ENCODE data around the gene ZCCHC13.
"Not testable (repeated sequence)": the region's sequence is repeated elsewhere in the genome, so short reads cannot be mapped to it uniquely, and the experiment has no call there.

Gene ZCCHC13

GRCh38 chrX:74304016-74304415 is at the start of gene ZCCHC13:
Gene ZCCHC13, plus strand, starts transcription at chrX:74304180. Its CDS starts 87 bp downstream, at chrX:74304267.
- no peak for DNase-seq

DNA sequence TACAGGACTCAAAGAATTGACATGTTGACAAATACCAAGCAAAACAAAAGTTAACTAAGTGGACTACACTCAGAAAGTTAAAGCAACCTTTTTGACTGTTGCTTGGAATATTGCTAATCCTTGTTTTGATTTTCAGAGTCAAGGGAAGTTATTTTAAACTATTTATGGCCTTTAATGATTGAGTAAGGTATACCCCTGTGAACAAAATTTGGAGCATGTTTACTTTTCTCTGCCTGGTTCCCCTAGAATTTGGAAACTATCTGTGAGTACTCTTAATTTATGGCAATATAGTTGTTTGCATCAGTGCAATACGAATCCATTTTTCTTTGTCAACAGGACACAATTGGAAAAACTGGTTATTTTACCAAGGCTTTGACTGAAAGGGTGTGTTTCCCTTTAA is 45.9 kb upstream of the ZCCHC13 start:
- DNase-seq = not testable (repeated sequence)

GRCh38 chrX:74259885-74260491 is 44.0 kb upstream of the ZCCHC13 start:
- no peak for DNase-seq

DNA sequence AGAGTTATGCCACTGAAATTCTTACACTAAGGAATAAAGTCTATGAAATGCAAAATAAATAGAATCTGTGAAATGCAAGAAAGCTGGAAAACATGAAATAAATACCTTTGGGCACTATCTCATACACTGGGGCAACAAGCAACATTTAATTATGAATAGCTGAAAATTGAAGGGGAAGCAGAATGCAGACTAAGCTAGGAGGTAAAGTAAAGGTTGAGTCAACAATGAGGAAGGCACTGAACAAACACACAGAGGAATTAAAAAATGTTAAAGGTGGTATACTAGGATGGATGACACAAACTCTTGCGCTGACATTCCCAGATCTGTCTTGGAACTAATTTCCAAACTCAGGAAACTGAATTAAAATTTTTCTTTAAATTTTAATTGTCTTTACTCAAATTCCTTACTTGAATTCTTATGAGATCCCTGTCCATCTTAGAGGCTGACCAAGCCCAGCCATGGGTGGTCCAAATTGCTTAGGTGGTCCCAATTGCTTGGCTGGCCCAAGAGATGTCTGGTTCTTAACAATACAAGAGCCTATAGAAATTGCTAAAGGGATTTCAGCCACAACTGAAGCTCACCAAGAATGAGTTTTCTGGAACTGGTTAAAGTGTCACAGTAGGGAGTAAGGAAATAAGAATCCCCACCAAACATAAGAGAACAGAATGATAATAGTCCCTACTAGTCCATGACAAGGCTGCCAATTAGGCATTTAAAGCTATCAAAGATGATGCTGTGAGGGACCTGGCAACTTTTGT is 41.3 kb upstream of the ZCCHC13 start:
- DNase-seq = no peak

DNA sequence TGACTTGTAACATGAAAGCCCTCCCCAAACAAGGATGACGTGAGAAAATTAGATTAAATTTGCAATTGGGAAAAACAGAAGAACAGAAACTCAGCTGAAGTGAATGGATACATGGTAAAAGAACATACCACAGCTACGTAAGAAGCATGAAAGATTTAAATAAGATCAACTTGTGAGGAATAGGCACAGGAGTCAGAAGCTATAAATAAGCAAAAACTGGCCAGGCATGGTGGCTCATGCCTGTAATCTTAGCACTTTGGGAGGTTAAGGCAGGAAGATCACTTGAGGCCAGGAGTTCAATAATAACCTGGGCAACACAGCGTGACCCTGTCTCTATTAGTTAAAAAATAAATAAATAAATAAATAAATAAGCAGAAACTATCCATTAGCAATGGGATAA is 33.6 kb upstream of the ZCCHC13 start:
- DNase-seq = no peak

DNA sequence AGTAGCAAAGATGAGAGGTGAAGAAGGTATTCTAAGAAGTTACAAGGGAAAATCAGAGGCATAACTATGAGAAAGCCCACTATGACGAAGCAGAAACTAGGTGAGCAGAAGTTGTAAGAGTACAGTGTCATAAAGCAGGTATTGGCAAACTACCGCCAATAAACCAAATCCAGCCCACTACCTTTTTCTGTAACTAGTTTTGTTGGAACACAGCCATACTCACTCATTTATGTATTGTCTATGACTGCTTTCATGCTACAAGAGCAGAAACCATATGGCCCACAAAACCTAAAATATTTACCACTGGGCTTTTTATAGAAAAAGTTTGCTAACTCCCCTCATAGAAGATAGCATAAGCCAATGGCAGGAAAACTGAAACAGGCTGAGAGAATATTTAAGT is 31.8 kb upstream of the ZCCHC13 start:
- DNase-seq = no peak

DNA sequence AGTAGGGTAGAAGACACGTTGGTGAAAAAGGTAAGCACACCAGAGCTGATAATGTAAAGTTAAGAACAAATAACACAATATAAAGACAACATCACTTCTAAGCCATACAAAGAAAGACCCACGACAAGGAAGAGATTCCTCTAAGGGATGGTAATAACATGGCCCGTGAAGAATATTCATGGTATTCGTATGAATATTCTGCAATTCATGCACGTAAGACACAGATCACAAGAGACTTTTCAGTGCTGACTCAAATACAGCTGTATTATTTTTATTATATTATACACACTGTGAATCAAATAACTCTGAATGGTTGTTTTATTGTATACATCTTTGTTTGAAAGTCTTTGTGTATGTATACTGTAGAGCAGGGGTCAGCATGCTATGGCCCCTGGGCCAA is 29.5 kb upstream of the ZCCHC13 start:
- no peak for DNase-seq

GRCh38 chrX:74277320-74277719 is 26.7 kb upstream of the ZCCHC13 start:
- no peak for DNase-seq

DNA sequence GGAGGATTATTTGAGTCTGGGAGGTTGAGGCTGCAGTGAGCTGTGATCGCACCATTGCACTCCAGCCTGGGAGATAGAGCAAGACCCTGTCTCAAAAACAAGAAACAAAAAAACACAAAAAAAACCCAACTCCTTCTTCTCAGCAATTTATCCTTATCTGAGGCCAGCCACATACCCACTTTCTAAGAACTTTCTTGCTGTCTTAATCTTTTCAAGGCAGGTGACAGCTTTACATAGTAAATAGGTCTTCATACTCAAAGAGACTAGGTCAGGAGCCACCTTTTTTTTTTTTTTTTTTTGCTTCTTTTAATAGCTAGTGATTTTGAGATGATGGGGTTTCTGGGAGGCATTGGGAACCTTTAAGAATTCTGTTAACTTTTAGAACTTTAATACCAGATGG is 26.1 kb upstream of the ZCCHC13 start:
- DNase-seq = no peak

DNA sequence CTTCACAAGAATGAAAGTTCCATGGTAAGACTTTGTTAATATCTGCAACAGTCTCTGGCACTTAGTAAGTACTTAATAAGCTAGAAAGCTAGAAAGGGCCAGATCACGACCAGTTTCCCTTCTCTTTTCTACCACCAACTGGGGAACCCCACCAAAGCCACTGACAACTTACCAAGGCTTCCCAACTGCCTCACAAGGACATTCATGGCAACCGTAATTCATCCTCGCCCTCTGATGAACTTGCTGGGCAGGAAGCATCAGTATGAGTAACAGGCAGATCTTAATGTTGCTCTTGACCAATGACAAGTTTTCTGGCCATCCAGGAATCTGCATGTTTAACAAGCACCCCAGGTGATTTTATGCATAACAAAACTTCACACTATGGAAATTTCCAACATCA is 23.2 kb upstream of the ZCCHC13 start:
- no peak for DNase-seq

DNA sequence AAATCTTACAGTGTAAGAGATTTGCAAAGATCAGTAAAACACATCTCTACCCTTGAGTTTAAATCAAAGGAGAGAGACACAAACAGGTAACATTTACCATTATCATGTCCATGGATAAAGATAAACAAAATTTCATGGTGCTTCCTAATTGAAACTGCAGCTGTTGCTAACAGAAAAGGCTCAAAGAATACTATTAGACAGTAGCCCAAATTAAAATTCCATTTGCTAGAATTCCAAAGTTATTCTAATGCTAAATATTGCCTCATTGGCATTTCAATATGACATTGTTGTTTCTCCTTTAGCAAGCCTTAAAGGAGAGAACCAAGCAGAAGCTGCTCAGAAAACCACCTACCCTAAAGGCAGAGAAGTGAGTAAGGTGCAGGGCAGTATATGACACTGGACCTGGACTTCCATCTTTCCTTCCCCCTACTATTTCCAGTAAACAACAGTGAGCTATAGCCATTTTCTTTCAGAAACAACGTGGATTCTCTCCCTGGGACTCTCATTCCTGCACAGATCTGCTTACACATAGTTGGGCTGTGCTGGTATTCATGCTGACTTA is 19.5 kb upstream of the ZCCHC13 start:
- DNase-seq = no peak

- no peak for DNase-seq
Observed at GRCh38 chrX:74286950-74287740, 16.8 kb upstream of the ZCCHC13 start.

- no peak for DNase-seq
Observed at GRCh38 chrX:74291577-74291963, 12.4 kb upstream of the ZCCHC13 start.

DNA sequence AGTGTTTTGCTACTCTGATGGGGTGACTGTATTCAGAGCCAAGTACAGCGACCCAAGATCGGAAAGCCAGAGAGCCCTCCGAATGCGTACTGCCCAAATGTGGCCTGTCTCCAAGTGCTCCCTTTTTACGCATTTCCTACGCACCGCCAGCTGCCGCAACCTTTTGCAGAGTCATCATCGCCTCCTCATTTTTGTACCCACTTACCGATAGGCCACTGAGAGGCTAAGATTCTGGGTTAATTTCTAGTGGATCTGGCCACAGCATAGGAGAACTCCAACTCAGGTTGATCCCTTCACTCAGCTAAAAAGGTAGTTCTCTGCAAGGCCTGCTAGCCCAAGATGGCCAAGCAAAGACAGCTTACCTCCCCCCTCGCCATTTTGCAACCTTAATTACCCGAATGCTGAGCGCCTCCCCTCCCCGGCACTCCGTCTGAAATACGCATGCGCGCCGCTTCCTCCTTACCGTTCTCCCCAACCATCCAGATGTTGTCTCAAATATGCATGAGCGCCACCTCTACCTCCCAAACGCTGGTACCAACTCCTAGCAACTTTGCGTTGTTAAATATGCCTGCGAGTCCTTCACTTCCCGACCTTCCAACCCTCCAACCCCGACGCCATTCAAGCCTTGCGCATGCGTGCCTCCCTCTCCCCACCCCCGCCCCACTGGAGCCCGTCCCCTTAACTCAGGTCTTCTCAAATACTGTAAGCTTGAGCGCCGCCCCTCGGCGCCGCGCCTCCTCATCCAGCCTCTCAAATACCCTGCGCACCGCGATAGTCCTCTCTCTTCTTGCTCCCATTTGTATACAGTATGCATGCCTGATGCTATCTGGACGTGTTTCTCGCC is 11.8 kb upstream of the ZCCHC13 start:
- peak; percentile 71 for DNase-seq

GRCh38 chrX:74292808-74293123 is 11.2 kb upstream of the ZCCHC13 start:
- DNase-seq = no peak

DNA sequence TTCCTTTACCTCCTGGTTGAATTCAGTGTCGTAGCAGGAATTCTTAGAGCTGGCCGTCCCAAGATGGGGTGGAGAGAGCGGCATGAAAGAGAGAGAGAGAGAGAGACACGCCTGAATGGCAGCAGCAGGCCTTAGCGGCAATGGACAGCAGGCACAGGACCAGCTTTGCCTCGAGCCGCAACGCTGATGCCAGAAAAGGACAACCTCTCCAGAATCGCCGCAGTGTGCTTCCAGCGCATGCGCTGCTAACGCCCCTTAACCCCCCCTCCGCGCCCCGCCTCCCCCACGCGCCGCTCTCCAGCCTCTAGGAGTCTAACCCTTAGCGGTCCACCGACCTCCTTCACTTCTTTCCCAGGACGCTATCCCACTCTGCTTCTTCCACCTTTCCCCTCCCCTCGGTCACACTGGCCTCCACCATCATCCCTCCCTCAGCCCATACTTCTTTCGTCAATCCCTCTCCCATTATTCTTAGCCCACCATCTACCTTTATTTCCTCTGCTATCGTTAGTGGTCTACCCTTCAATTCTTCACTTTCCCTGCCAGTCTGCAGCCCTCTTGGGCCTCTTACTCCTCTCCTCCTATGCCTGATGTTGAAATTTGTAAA is 10.5 kb upstream of the ZCCHC13 start:
- DNase-seq = peak; percentile 58

GRCh38 chrX:74295101-74295500 is 8.9 kb upstream of the ZCCHC13 start:
- DNase-seq = no peak

DNA sequence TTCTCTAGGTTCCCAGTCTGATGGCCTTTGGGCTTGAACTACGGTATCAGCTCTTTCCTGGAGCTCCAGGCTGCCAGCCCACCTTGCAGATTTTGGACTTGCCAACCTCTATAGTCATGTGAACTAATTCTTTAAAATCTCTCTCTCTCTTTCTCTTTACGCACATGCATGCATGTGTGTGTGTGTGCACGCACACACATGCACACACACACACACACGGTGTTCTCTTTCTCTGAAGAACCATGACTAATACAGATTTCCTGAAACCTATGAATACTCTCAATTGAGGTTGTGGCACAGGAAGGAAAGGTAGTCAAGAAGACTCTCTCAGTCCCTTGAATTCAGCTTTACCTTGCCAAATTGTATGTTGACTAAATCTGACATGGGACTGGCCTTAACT is 6.2 kb upstream of the ZCCHC13 start:
- no peak for DNase-seq

DNA sequence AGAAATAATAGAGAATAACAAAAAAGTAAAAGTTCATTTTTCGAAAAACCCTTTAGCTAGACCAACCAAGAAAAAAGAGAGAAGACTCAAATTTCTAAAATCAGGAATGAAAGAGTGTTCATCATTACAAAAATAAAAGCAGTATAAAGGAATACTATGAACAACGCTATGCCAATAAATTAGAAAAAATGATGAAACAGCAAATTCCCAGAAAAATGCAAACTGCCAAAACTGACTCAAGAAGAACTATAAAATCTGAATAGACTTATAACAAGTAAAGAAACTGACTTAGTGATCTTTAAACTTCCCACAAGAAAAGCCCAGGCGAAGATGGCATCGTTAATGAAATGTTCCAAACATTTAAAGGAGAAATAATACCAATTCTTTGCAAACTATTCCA is 3.1 kb upstream of the ZCCHC13 start:
- no peak for DNase-seq

DNA sequence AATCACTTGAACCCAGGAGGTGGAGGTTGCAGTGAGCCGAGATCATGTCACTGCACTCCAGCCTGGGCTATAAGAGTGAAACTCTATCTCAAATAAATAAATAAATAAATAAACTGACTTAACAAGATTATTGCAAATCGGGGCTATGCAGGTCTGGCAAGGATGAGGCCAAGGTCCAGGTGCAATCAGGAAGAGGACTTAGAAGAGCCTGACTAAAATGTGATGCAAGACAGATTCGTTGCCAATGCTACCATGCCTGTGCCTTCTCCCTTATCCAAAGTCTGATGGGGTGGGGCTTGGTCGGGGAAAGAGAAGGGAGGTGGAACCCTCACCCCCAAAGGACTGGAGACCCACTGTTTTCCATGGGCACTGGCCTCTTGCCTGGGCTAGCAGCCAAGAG is 14.7 kb downstream of the ZCCHC13 start:
- no peak for DNase-seq

DNA sequence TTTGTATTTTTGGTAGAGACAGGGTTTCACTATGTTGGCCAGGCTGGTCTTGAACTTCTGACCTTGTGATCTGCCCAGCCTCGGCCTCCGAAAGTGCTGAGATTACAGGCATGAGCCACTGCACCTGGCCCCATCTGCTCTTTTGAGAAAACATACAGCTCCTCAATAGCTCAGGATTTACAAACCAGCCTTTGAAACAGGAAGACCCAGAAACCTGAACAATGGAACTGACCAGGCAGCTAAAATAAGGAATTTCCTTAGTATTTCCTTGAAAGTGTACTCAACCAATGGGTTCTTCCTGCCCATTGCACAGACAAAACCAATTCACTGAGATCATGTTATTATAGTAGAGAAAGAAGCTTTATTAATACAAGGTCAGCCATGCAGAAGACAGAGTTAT is 15.3 kb downstream of the ZCCHC13 start:
- not testable (repeated sequence) for DNase-seq

DNA sequence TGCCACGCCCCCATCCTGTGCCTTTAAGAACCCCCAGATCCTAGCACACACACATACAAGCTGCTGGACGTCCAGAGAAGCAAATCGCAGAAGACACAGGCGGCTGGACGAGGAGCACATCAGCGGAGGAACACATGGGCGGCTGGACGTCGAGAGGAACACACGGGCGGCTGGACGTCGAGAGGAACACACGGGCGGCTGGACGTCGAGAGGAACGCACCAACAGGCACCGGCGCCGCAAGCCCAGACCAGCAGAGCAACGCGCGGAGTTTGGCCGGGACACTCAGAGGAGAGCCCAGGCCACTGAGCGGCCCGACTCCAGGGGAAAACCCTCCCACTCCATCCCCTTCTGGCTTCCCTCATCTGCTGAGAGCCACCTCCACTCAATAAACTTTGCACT is 17.2 kb downstream of the ZCCHC13 start:
- no peak for DNase-seq

GRCh38 chrX:74324131-74324530 is 20.2 kb downstream of the ZCCHC13 start:
- DNase-seq = no peak
